Cardiac fibroblast (primary cell): Measurements from ENCODE around the gene SHKBP1.
A peak's percentile ranks its signal among the peaks of the same experiment; 100 is the strongest.

ENCODE experiments used
- DNase-seq, 2 donors: peaks; one replicate each; pipeline versions ENCODE4 v3.0.0 to v3.0.0-alpha.2; 2010; ENCODE audit warnings: low read depth in 2 of 2
- H3K4me3 ChIP-seq, 2 donors: replicated peaks in 1 of 2; 1 replicate in 1 of 2; 2 replicates in 1 of 2; pipeline ENCODE4 v1.5.1; 2011; ENCODE audit warnings: low read depth in 2 of 2, low read length in 2 of 2, mild to moderate bottlenecking in 2 of 2, moderate library complexity in 1 of 2
- CTCF ChIP-seq: IDR thresholded peaks from one replicate; pipeline ENCODE4 v1.5.1; 2011; ENCODE audit warnings: low read depth, mild to moderate bottlenecking, low read length, inconsistent platforms

The SHKBP1 gene

GRCh38 chr19:40612831-40613689 lies 36.4 kb downstream of the SHKBP1 start:
- TF ChIP-seq CTCF: no peak
- no peak for DNase-seq
- H3K4me3 ChIP-seq: peak overlapping the region in 1 of 2 donors; percentile 86

DNA sequence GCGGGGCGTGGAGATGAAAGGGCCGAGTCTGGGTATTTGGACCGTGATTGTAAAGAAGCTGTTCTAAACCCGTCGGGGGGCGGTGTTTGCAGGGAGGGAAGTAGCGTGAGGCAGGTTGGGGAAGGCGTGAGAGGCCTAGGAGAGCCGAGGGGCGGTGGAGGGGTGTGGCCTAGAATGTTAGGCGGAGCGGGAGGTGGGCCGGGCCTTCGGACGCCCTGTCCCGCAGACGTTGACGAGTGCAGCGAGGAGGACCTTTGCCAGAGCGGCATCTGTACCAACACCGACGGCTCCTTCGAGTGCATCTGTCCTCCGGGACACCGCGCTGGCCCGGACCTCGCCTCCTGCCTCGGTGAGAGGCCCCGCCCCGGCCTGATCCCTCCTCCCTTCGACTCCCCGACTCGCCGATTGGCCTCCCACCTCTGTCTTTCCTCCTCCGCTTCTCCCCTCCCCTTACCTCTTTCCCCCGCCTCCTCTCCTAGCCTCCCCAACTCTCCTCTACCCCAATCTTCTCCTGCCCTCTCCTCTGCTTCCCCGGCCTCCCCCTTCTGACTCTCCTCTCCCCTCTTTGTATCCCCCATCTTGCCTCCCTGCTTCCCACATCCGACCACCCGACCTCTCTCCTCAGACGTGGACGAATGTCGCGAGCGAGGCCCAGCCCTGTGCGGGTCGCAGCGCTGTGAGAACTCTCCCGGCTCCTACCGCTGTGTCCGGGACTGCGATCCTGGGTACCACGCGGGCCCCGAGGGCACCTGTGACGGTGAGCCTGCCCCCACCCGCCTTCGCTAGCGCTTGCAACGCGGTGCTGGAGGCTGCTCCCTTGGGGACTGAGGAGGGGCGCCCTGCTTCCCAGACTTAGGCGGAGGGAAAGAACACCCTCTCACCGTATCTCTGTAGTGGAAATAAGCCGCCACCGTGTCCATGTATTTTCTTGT lies 37.3 kb downstream of the SHKBP1 start:
- peak; percentile 54 to 86 for DNase-seq
- peak overlapping the region; percentile 60 to 86 for H3K4me3 ChIP-seq
- no peak for TF ChIP-seq CTCF

GRCh38 chr19:40614622-40615411 lies 38.1 kb downstream of the SHKBP1 start:
- peak overlapping the region; percentile 60 to 86 for H3K4me3 ChIP-seq
- peak; percentile 97 to 98 for DNase-seq
- TF ChIP-seq CTCF: no peak

DNA sequence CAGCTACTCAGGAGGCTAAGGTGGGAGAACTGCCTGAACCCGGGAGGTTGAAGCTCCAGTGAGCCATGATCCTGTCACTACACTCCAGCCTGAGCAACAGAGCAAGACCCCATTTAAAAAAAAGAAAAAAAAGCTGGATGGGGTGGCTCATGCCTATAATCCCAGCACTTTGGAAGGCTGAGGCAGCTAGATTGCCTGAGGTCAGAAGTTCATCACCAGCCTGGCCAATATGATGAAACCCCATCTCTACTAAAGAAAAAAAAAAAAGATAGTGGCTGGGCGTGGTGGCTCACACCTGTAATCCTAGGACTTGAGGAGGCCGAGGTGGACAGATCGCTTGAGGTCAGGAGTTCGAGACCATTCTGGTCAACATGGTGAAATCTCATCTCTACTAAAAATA lies 39.5 kb downstream of the SHKBP1 start:
- DNase-seq: no peak
- no peak overlapping the region for H3K4me3 ChIP-seq
- no peak for TF ChIP-seq CTCF

GRCh38 chr19:40616941-40617340 lies 40.3 kb downstream of the SHKBP1 start:
- no peak overlapping the region for H3K4me3 ChIP-seq
- no peak for DNase-seq
- no peak for TF ChIP-seq CTCF

GRCh38 chr19:40617961-40618360 lies 41.3 kb downstream of the SHKBP1 start:
- DNase-seq: no peak
- TF ChIP-seq CTCF: no peak
- H3K4me3 ChIP-seq: no peak overlapping the region
